Breast epithelium (tissue), 3 donors: Measurements from ENCODE around the gene C5.

Source experiments
- CTCF ChIP-seq, 3 donors: fragments of 450-650 bp; IDR thresholded peaks; one replicate each; pipeline ENCODE4 v1.5.1; 2016 to 2017; ENCODE audit warnings: antibody characterized with exemption in 3 of 3, mild to moderate bottlenecking in 3 of 3, moderate library complexity in 3 of 3
- POLR2A ChIP-seq: fragments of 450-650 bp; IDR thresholded peaks from one replicate; pipeline ENCODE4 v1.6.1; 2016; ENCODE audit warnings: antibody characterized with exemption, mild to moderate bottlenecking, moderate library complexity
- POLR2AphosphoS5 ChIP-seq, 3 donors: sonication (generic); formaldehyde crosslinking; IDR thresholded peaks; one replicate each; pipeline ENCODE4 v1.6.1; 2017; ENCODE audit warnings: antibody characterized with exemption in 3 of 3

- TF ChIP-seq POLR2A (no peak), CTCF (IDR thresholded peaks at IDR 0.05) (no peak), POLR2AphosphoS5 (IDR thresholded peaks at IDR 0.05) (no peak)
Measured at GRCh38 chr9:121055642-121056143, 5.6 kb upstream of the C5 start.
